NCI-H2107 treated with DMSO at 0.1 percent for 48 hours (cell line): Measurements from ENCODE around the gene FARS2.

Experiments
- DNase-seq: peaks from one replicate; lab custom pipeline; 2025; ENCODE audit not compliant: unreplicated experiment; lab: John Stamatoyannopoulos, UW

The FARS2 gene

GRCh38 chr6:5497896-5498578 is 236.7 kb downstream of the FARS2 start:
- DNase-seq, result no peak

- no peak for DNase-seq
Measured at GRCh38 chr6:5498579-5498899, 237.2 kb downstream of the FARS2 start.

- DNase-seq, result no peak
Measured at GRCh38 chr6:5499644-5500306, 238.5 kb downstream of the FARS2 start.

DNA sequence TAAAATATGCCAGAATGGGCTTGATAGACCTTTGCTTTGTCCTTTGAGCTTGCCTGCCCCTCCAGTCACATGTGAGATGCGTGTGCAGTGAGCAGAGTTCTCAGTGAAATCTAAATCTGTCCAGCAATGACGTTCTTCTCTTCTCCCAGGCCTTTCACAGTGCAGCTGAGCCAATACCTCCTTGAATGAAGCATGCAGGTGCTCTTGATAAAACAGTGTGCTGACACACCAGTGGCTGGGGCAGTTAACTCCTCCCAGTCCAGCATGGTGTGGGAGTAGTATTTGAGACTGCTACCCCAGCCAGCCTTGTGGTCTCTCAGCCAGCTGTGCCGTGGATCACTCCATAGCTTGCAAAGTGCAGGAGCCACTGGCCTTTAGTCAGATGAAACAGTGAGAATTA is 240.5 kb downstream of the FARS2 start:
- peak; percentile 24 for DNase-seq

GRCh38 chr6:5504078-5504477 is 242.8 kb downstream of the FARS2 start:
- DNase-seq, result no peak

GRCh38 chr6:5506149-5506548 is 244.8 kb downstream of the FARS2 start:
- DNase-seq, result no peak

DNA sequence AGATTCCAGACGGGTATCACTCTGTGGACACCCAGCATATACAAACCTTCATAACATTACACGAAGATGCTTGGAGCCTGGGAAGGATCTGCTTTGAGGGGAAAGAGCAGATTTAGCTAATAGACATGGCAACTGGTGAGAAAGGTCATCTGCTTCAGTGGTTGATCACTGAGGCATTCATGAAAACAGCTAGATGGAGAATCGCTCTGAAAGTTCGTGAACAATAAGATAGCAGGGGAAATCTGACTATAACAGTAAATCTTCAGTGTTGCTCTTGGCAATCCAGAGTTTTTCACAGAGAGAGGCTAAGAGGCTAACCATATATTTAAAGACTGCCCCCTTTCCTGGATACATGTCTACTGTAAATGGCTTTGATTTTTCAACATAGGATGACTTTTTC is 245.3 kb downstream of the FARS2 start:
- no peak for DNase-seq

DNA sequence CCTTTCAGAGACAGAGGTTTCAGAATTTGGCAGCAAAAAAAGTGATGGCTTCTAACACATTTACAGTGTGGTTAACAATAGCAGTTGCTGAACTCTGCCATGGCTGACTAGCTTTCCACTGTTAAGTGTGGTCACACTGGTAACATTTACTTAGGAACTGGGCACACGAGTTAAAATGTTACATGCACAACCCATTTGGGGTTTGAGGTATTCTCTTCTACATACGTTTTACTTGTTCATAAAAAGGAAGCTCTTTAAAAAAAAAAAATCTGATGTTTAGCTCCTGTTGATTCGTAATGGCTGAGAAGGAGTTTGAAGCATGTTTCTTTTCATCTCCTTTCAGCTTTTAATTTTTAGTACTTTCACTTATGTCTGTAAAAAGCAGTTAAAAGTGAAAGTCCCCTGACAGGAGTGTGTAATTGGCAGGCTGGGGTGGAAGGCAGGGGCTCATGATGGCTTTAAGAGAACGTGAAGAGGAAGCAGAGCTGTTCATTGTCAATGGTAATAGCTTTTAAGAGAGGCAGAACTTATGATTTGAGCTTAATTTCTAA is 245.9 kb downstream of the FARS2 start:
- no peak for DNase-seq

DNA sequence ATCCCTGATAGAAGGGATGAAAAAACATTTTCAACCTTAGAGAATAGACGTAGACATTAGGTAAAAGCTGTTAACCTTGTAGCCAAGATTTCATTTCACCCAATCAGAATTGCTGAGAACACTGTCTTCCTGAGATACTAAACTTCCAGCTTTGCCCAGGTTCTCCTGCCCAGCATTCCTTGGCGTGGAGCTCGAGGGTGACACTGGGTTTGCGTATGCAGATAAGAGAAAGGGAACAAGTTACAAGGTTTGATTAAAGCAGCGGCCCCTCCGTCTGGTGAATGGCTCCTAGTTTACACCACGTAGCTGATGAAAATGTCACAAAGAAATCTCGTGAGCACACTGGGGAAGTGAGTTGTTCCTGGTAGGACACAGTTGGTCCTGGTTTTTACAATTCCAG is 247.8 kb downstream of the FARS2 start:
- no peak for DNase-seq

DNA sequence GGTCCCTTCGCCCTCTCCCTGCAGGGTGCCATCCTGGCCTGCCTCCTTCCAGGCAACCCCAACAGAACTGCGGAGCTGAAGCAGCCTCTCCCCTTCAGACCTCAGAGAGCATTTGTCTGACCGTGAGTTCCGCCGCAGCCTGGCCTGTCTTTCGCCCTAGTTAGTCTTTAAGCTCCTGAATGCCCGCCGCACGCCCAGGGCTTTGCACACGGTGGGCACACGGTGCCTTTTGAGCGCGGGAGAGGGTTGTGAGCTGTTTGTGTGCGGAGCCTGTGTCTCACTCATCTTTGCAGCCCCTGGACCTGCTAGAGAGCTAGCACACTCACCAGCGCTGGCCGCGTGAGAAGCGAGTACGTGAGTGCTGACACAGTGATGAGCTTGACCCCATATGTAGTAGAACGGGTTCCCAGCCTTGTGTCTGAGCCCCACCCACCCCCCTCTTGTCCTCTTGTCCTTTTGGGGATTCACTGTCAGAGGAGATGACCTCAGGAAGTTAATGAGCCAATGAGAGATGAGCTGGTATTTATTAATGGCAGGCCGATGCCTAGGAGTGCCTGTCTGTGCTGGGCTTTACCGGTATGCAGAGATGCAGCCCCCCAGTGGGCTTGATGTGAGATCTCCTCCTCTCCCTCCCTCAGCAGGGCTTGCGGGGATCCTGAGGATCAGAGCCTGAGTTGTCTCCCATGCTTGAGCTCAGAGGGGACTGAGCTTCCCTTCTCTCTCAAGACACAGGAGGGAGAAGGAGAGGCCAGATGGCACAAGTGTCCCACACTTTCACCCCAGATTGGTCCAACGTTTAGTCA is 249.2 kb downstream of the FARS2 start:
- DNase-seq, result no peak

DNA sequence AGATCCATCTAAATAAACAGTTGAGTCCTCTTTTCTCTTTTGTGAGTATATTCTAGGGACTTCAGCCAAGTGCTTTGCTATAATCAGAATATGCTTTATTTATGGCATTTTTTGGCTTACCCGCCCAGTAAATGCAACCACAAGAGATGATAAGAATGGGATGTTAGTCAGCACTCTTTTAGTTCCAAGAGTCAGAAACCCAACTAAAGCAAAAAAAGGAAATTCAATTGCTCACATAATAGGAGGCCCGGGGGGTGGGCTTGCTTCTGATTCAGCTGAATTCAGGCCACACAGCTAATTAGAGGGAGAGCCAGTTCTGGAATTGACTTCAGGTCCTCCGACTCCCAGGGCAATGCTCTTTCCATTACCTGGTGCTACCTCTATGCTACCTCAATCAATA is 250.6 kb downstream of the FARS2 start:
- no peak for DNase-seq

- no peak for DNase-seq
Measured at GRCh38 chr6:5512422-5512821, 251.1 kb downstream of the FARS2 start.

GRCh38 chr6:5513408-5513807 is 252.1 kb downstream of the FARS2 start:
- DNase-seq, result no peak

GRCh38 chr6:5514353-5514752 is 253.0 kb downstream of the FARS2 start:
- no peak for DNase-seq

- no peak for DNase-seq
Measured at GRCh38 chr6:5515200-5515599, 253.9 kb downstream of the FARS2 start.

GRCh38 chr6:5516036-5516435 is 254.7 kb downstream of the FARS2 start:
- DNase-seq, result no peak

DNA sequence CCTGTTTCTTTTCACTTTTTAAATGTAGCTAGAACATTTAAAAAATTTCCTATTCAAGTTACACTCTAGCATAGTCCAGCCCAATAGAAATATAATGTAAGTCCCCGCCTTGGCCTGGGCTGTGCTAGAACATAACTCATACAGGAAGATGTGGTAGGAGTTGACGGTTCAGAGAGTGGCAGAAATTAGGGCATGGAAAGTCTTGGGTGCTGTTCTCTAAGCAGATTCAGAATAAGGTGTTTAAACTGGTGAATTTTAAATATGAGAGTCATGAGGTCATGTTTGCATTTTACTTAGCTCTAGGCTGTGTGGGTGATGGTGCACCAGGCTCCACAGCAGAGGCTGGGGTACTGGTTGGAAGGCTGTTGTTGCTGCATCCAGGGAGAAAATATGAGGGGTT is 256.5 kb downstream of the FARS2 start:
- DNase-seq, result no peak

- DNase-seq, result no peak
Measured at GRCh38 chr6:5518936-5519491, 257.7 kb downstream of the FARS2 start.

DNA sequence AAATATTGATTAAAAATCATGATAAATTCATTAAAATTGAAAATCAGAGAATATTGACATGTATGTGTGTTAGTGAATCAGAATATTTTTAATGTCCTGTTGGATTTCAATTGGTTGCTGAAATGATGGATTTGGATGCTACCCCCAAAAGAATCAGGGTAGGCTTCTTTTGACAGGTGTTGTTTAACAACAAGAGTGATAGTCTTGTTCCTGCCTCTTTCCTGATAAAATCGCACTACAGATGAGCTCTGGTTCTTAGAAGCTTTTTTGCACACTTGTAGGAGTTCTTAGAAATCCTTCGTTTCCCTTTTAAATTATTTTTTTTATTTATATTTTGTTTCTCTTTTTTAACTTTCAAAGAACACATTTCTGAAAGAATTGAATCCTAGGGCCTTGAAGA is 259.5 kb downstream of the FARS2 start:
- no peak for DNase-seq

GRCh38 chr6:5521322-5521721 is 260.0 kb downstream of the FARS2 start:
- no peak for DNase-seq

- no peak for DNase-seq
Measured at GRCh38 chr6:5522147-5522546, 260.8 kb downstream of the FARS2 start.

- DNase-seq, result no peak
Measured at GRCh38 chr6:5524110-5524509, 262.8 kb downstream of the FARS2 start.
